Measurements from ENCODE around the gene BCL6.

GRCh38 chr3:187794731-187795130 lies 49.5 kb upstream of the BCL6 start:
- TF ChIP-seq POLR2A (IDR thresholded peaks at IDR 0.05; ENCODE audit: low read depth, low read length) (no peak), POLR2AphosphoS5 (IDR thresholded peaks at IDR 0.05; ENCODE audit: low read depth, low read length) (no peak)

Data from GM12892 (cell line).